GM21515 (cell line): ENCODE measurements around the gene NPAS2.

Experiments
- ATAC-seq: cut with Tn5 transposase; IDR thresholded peaks from one replicate; pipeline ENCODE4 v1.9.1; 2021; ENCODE audit not compliant: unreplicated experiment

The NPAS2 gene

DNA sequence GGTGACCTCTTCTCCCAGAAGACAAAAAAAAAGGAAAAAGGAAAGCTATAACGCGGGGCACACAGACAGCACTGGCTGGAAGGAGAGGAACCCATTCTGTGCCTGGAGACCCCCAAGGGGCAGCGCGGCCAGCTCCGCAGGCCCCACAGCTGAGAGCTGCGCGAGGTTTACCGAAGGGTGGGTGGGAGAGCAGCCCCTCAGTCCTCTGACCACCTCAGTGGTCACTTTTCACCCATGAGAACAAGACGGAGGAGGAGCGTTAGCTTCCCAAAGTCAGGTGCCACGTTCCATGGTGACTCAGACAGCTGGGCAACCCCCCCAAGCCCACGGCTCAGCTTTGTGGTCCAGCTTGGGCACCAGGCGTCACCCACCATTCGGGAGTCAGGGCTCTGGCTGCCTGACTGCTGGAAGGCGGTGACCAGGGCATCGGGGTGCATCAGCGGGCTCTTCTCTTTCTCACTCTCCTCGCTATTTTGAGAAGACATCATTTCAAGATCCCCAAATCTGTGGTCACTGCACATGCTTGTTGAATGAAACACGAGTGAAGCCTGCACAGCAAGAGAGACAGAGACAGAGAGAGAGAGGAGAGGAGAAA lies 217.3 kb downstream of the NPAS2 start:
- ATAC-seq = no peak

DNA sequence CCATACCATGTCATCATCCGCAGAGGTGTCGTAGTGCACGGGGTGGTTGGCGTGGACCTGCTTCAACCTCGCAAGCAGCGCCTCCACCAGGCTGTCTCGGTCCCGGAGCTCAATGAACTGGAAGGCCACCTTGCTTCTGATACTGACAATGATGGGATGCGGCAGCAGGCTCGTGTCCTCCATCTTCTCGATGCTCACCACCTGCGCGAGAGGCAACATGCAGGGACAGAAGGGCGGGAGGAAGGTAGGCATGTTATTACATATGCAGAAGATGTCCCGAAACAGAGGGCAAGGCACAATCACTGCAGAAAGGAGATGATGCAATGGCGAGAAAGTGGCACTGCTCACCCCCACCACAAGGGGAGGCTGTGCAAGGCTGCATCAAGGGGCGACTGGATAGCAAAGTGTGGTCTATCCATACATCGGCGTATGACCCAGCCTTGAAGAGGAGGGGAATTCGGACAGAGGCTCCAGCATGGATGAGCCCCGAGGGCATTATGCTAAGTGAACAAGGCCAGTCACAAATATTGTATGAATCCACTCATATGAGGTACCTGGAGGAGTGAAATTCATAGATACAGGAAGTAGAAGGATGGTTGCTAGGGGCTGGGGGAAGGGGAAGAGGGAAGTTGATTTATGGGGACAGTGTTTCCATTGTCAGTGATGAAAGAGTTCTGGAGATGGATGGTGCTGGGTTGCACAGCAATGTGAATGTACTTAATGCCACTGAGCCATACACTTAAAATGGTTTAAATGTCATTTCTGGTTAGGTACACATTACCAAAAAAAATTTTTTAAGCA lies 218.7 kb downstream of the NPAS2 start:
- no peak for ATAC-seq

DNA sequence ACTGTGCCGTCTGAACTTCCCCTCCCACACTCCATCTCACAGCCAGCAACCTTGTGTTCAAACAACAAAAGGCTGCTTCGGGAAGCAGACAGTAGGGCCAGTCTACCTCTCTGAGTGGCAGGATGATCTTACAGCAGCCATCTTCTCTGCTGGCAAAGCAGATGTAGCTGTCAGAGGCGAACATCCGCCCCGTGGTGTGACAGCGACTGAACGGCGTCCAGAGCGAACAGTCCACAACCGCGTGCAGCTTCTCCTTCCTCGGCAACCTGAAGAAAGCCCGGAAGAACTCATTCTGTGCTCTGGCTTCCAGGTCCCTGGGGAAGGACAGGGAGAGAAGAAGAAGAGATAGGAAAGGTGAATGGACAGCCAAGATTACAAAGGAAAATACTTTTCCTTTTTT lies 220.1 kb downstream of the NPAS2 start:
- ATAC-seq = no peak

DNA sequence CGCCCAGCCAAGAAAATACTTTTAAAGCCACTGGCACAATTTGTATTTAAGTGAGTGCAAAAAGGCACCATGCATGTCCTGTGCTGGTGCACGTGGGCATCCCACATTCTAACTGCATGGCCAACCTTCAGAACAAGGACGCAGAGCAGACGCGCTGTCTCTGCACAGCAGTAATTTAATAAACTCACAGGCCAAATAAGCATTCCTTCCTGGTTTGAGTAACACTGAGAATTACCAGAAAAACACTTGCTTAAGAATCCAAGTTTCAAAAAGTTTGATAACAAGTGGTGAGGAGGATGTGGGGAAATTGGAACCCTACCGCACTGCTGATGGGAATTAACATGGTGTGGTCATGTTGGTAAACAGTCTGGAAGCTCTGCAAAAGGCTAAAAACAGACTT lies 220.8 kb downstream of the NPAS2 start:
- no peak for ATAC-seq

DNA sequence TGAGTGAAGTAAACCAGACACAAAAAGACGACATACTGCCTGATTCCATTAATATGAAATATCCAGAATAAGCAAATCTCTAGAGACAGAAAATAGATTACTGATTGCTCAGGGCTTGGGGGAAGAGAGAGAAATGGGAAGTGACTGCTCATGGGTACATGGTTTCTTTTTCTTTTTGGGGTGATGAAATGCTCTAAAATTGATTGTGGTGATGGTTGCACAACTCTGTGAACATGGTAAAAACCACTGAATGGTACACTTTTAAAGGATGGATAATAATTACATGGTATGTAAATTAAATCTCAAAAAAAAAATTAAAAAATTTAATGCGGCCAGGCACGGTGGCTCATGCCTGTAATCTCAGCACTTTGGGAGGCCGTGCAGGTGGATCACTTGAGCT lies 221.5 kb downstream of the NPAS2 start:
- ATAC-seq = no peak

DNA sequence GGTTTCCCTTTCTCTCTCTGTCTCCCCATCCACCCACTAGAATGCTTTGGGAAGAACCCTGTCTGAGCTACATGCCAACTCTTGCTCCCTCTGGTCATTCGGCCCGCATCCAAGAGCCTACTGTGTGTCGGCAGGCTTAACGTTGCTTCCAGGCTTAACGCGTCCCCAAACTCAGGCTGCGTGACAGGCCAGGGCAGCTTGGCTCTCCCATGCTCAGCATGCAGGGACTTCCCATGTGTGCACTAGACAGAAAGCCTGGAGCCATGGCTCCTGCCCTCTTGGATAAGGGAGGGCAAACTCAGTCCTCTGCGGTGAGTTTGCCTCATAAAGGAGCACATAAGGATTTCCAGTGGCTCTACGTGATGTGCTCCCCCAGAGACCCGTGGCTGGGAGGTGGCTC lies 225.4 kb downstream of the NPAS2 start:
- ATAC-seq = no peak
